Activated CD8-positive, alpha-beta T cell treated with anti-CD3 and anti-CD28 coated beads, Interleukin-2, amount 10 ng/mL, durations not matched to agents 7 days and 5 days (primary cell): ENCODE measurements around the gene PHKB. TPM values are rescaled to one million over a fixed set of nuclear protein-coding genes. Genes with fewer than 3 reads are reported as not detected.

Experiments used
- ATAC-seq: fragments of 150-1000 bp; cut with Tn5 transposase; one replicate; pipeline ENCODE4 v1.10.0; 2021; ENCODE audit warnings: moderate library complexity
- CTCF ChIA-PET: fragments of 350-600 bp; sonication (Branson Sonifier 250); formaldehyde crosslinking; loops from one replicate; lab custom pipeline; 2021; ENCODE audit warnings: antibody characterized with exemption; lab: Charles Lee
- POLR2A ChIA-PET: fragments of 350-600 bp; sonication (Branson Sonifier 250); formaldehyde crosslinking; loops from one replicate; lab custom pipeline; 2021; ENCODE audit warnings: antibody characterized with exemption; lab: Charles Lee
- DNase-seq: peaks from one replicate; pipeline ENCODE4 v3.0.0-alpha.2; 2020
- H3K27ac Mint-ChIP-seq: one replicate; pipeline ENCODE4 v1.8.0; 2021; ENCODE audit warnings: mild to moderate bottlenecking, mixed read lengths
- H3K27me3 Mint-ChIP-seq: one replicate; pipeline ENCODE4 v1.8.0; 2021; ENCODE audit warnings: low read depth, mixed read lengths
- H3K36me3 Mint-ChIP-seq: one replicate; pipeline ENCODE4 v1.8.0; 2021; ENCODE audit warnings: low read depth, mixed read lengths
- H3K4me1 Mint-ChIP-seq: one replicate; pipeline ENCODE4 v1.8.0; 2021; ENCODE audit warnings: low read depth, mixed read lengths
- H3K4me3 Mint-ChIP-seq: one replicate; pipeline ENCODE4 v1.8.0; 2021; ENCODE audit warnings: mild to moderate bottlenecking, mixed read lengths
- H3K9me3 Mint-ChIP-seq: one replicate; pipeline ENCODE4 v1.8.0; 2022; ENCODE audit warnings: mixed read lengths; ENCODE audit not compliant: insufficient read depth
- total RNA-seq, 2 experiments: library from RNA; stranded (reverse); gene quantifications; one replicate each; pipeline ENCODE4 v1.2.3, GENCODE V29; 2021

PHKB gene
- total RNA-seq, 2 experiments from 2014 or later, result 34.9 to 36.8 TPM

DNA sequence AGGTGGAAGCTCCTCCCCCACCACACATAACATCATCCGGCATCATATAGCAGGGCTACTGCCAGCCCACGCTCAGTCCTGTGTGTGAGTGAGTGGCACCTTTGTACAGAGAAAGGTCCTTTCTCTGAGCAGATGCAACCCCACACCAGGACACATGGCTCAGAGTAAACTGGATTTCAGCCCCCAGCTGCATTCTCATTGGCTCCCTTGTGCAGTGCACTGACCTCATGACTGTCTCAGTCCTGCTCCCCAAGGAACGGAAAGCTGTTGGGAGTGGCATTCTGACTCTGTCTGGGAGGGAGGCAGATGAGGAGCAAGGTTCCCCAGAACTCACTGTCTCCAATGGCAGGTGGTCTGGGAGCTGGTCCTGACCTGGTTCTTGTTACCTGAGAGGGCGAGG lies 244.1 kb downstream of the PHKB start:
- POLR2A ChIA-PET, result no interaction called here

DNA sequence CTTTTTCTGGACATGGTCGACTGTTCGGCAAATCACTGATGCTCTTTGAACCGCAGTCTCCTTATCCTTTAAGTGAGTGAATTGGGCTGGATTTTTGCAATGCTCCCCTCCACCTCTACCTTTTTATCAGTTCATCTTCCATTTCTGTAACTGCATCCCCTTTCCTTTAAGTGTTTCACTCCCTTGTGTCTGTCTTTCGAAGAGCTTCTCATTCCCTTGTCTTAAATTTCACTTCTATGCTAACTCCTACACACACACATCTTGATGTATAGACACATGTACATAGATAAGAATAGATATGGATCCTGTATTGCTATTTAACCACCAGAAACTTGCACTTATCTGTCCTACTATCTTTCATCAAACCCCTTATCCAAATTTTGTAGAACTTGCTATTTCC lies 250.7 kb downstream of the PHKB start:
- CTCF ChIA-PET, result no interaction called here
- no peak for DNase-seq
- no peak for ATAC-seq
- H3K4me1 Mint-ChIP-seq, result peaks cover 9% of the 10 kb centered on the region
- no peak overlapping the region for H3K27ac Mint-ChIP-seq
- H3K27me3 Mint-ChIP-seq, result no peaks in the 10 kb centered on the region
- POLR2A ChIA-PET, result no interaction called here
- H3K9me3 Mint-ChIP-seq, result no peaks in the 10 kb centered on the region
- no peak overlapping the region for H3K4me3 Mint-ChIP-seq
- no peaks in the 10 kb centered on the region for H3K36me3 Mint-ChIP-seq

More for the DNA sequence above, 244.1 kb downstream of the PHKB start:
- H3K27ac Mint-ChIP-seq, result no peak overlapping the region
- H3K4me1 Mint-ChIP-seq, result no peaks in the 10 kb centered on the region
- DNase-seq (no peak), ATAC-seq (no peak)
- CTCF ChIA-PET, result no interaction called here
- H3K9me3 Mint-ChIP-seq, result no peaks in the 10 kb centered on the region
- no peak overlapping the region for H3K4me3 Mint-ChIP-seq
- H3K36me3 Mint-ChIP-seq, result peaks cover 5% of the 10 kb centered on the region
- H3K27me3 Mint-ChIP-seq, result no peaks in the 10 kb centered on the region

DNA sequence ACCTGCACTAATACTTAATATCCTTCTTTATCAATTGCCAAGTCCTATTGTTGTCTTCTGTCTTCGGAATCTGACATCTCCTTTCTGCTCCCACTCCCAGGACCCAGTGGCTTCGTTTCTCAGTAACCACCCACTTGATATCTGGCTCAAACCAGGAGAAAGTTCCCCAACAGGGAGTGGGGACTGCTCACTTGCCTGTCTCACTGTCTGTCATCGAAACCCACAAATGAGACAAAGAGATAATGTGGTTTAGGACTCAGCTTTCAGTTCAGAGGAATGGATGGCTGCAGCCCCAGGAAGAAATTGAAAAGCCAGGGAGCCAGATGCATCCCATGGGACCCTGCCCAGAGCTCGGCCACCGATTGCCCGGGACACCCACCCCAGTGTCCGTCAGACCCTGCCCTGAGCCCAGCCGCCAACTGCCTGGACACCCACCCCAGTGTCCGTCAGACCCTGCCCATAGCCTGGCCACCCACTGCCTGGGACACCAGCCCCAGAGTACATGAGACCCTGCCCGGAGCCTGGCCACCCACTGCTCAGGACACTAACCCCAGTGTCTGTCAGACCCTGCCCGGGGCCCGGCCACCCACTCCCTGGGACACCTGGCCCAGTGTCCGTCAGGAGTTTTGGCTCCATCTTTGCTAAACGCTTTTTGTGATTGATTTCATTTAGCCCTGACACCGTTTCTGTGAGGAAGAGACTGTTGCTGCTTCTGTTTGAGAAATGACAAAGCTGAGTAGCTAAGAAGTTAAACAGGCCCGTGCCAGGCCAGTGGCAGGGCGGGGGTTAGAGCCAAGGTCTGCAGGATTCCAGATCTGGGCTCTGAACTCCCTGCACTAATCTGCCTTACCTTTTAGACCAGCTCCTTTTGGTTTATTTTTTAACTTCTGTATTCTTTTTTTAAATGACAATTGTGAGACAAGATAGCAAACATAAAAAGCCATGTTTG lies 251.4 kb downstream of the PHKB start:
- H3K4me1 Mint-ChIP-seq, result peaks cover 9% of the 10 kb centered on the region
- CTCF ChIA-PET, result no interaction called here
- no peak overlapping the region for H3K4me3 Mint-ChIP-seq
- no peaks in the 10 kb centered on the region for H3K36me3 Mint-ChIP-seq
- no peaks in the 10 kb centered on the region for H3K27me3 Mint-ChIP-seq
- DNase-seq (no peak), ATAC-seq (no peak)
- peak overlapping the region; percentile 35 for H3K27ac Mint-ChIP-seq
- no peaks in the 10 kb centered on the region for H3K9me3 Mint-ChIP-seq
- POLR2A ChIA-PET, result interaction anchor here (0.6 kb wide), 1 partner anchor 20 kb away, joined by 4 read pairs; no protein-coding TSS in a partner anchor

DNA sequence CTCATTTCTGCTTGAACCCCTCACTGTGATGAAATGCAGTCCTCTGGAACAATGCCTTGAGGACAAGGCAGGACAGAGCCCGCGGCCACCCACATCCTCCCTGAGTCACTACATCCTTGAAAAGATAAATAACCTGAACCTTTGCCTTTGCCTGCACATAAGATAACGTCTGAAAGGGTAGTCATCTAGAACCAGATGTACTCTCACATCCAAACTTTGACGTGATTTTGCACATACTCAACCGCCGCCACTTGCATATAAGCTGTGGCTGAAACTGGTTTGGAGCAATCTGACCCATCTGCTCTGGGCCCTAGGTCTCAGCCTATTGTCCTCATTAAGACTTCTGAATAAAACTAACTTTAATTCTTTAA lies 252.1 kb downstream of the PHKB start:
- Mint-ChIP-seq H3K9me3 (no peaks in the 10 kb centered on the region), H3K27ac (peak overlapping the region; percentile 35), H3K4me3 (no peak overlapping the region), H3K27me3 (no peaks in the 10 kb centered on the region), H3K4me1 (peaks cover 9% of the 10 kb centered on the region), H3K36me3 (no peaks in the 10 kb centered on the region)
- ChIA-PET CTCF (no interaction called here), POLR2A (interaction anchor here (0.6 kb wide), 1 partner anchor 20 kb away, joined by 4 read pairs; no protein-coding TSS in a partner anchor)
- DNase-seq (peak; percentile 30), ATAC-seq (no peak)

- DNase-seq (no peak), ATAC-seq (no peak)
- Mint-ChIP-seq H3K9me3 (no peaks in the 10 kb centered on the region), H3K36me3 (no peaks in the 10 kb centered on the region), H3K4me3 (no peak overlapping the region), H3K27me3 (no peaks in the 10 kb centered on the region), H3K27ac (no peak overlapping the region), H3K4me1 (peaks cover 9% of the 10 kb centered on the region)
- POLR2A ChIA-PET, result interaction anchor here (1.0 kb wide), 1 partner anchor 16 kb away, joined by 3 read pairs; no protein-coding TSS in a partner anchor
- CTCF ChIA-PET, result no interaction called here
Measured at GRCh38 chr16:47715442-47716083, 254.4 kb downstream of the PHKB start.

GRCh38 chr16:47716571-47716970 lies 255.4 kb downstream of the PHKB start:
- H3K27ac Mint-ChIP-seq, result no peak overlapping the region
- H3K27me3 Mint-ChIP-seq, result no peaks in the 10 kb centered on the region
- H3K4me1 Mint-ChIP-seq, result peaks cover 9% of the 10 kb centered on the region
- H3K36me3 Mint-ChIP-seq, result no peaks in the 10 kb centered on the region
- ATAC-seq, result no peak
- H3K4me3 Mint-ChIP-seq, result no peak overlapping the region
- no peak for DNase-seq
- POLR2A ChIA-PET, result no interaction called here
- CTCF ChIA-PET, result no interaction called here
- no peaks in the 10 kb centered on the region for H3K9me3 Mint-ChIP-seq

- Mint-ChIP-seq H3K27ac (no peak overlapping the region), H3K36me3 (no peaks in the 10 kb centered on the region), H3K4me1 (no peaks in the 10 kb centered on the region), H3K9me3 (no peaks in the 10 kb centered on the region), H3K4me3 (no peak overlapping the region), H3K27me3 (no peaks in the 10 kb centered on the region)
- ATAC-seq (no peak), DNase-seq (no peak)
- CTCF ChIA-PET, result no interaction called here
- POLR2A ChIA-PET, result no interaction called here
Measured at GRCh38 chr16:47719713-47720112, 258.6 kb downstream of the PHKB start.

DNA sequence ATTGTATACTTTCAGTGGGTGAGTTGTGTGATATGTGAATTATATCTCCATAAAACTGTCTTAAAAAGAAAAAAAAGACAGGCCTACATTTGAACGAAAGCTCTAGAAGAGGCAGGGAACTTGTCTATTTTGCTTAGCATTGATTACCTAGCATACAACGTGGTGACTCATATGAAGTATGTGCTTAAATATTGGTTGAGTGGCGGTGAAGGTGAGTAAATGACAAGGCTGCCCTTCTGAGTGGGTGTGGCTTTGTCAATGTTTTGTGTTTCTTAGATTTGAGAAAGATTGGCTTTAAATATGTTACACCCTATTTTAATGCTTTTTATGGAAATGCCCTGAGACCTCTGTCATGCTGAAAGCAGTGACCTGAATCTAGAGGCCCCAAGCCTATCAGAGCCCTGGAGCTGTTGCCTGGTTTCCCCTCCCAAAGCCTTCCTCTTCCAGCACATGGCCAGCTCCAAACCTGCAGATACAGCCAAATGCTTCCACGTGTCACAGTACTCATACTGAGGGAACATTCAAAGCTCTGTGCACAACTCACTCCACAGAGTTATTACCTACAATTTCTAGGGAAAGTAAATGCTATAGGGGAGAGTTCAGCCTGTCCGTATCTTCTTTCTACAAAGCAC lies 260.0 kb downstream of the PHKB start:
- Mint-ChIP-seq H3K27me3 (no peaks in the 10 kb centered on the region), H3K36me3 (no peaks in the 10 kb centered on the region), H3K4me1 (no peaks in the 10 kb centered on the region), H3K27ac (no peak overlapping the region), H3K4me3 (no peak overlapping the region), H3K9me3 (no peaks in the 10 kb centered on the region)
- ATAC-seq (no peak), DNase-seq (no peak)
- CTCF ChIA-PET, result no interaction called here
- POLR2A ChIA-PET, result no interaction called here

DNA sequence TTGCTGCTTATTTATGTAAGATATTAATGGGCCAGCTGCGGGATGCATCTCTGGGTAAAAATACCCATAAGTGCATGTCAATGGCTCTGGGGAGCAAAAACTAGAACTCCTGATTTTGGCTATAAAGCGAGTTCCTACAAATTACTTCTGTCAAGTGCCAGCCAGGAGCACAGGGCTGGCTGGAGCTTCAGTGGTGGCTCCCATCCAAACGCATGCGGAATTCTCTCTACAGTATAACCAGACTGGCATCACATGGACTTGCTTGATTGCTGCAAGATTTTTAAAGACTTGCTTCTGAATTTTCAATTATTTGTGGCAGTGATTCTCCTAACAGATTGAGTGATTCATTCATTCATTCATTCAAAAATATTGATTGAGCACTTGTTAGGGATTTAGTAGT lies 260.9 kb downstream of the PHKB start:
- POLR2A ChIA-PET, result no interaction called here
- Mint-ChIP-seq H3K36me3 (no peaks in the 10 kb centered on the region), H3K27me3 (no peaks in the 10 kb centered on the region), H3K9me3 (no peaks in the 10 kb centered on the region), H3K4me1 (no peaks in the 10 kb centered on the region), H3K4me3 (no peak overlapping the region), H3K27ac (no peak overlapping the region)
- ATAC-seq (no peak), DNase-seq (no peak)
- CTCF ChIA-PET, result no interaction called here

- H3K4me3 Mint-ChIP-seq, result no peak overlapping the region
- POLR2A ChIA-PET, result no interaction called here
- H3K9me3 Mint-ChIP-seq, result no peaks in the 10 kb centered on the region
- no peak for ATAC-seq
- H3K27me3 Mint-ChIP-seq, result no peaks in the 10 kb centered on the region
- H3K27ac Mint-ChIP-seq, result no peak overlapping the region
- no peaks in the 10 kb centered on the region for H3K4me1 Mint-ChIP-seq
- CTCF ChIA-PET, result no interaction called here
- no peaks in the 10 kb centered on the region for H3K36me3 Mint-ChIP-seq
- DNase-seq, result no peak
Measured at GRCh38 chr16:47724115-47724785, 263.1 kb downstream of the PHKB start.

GRCh38 chr16:47725188-47725695 lies 264.1 kb downstream of the PHKB start:
- Mint-ChIP-seq H3K27ac (no peak overlapping the region), H3K4me3 (no peak overlapping the region), H3K4me1 (no peaks in the 10 kb centered on the region), H3K27me3 (no peaks in the 10 kb centered on the region), H3K36me3 (no peaks in the 10 kb centered on the region), H3K9me3 (no peaks in the 10 kb centered on the region)
- ChIA-PET POLR2A (no interaction called here), CTCF (no interaction called here)
- DNase-seq (no peak), ATAC-seq (no peak)
